ENCODE measurements around the gene NDRG4. TPM values are rescaled to one million over a fixed set of nuclear protein-coding genes. Genes with fewer than 3 reads are reported as not detected.

NDRG4 gene
- total and polyA plus RNA-seq, 2 experiments from 2014 or later: 16.3 to 32.1 TPM

- no peak overlapping the region for H2AFZ ChIP-seq
These were observed 8.2 kb downstream of the NDRG4 start for GRCh38 chr16:58507963-58508670.

More at GRCh38 chr16:58507963-58508670, 8.2 kb downstream of the NDRG4 start:
- H3K36me3 ChIP-seq (ENCODE audit: insufficient read depth): no peaks in the 10 kb centered on the region
- H3K27ac ChIP-seq (ENCODE audit: low read depth): no peak overlapping the region
- Mint-ChIP-seq H3K4me3 (no peak overlapping the region), H3K36me3 (ENCODE audit: low read depth) (peaks cover 10% of the 10 kb centered on the region; the same call in 1 of the 3 replicates), H3K27ac (no peak overlapping the region), H3K9me3 (no peaks in the 10 kb centered on the region; the same call in 2 of the 3 replicates), H3K4me1 (peaks cover 31% of the 10 kb centered on the region), H3K27me3 (ENCODE audit: insufficient read depth, low read depth, poor library complexity) (peaks cover 20% of the 10 kb centered on the region)
- no peak overlapping the region for H3K4me2 ChIP-seq
- H3K27me3 ChIP-seq (ENCODE audit: insufficient read depth): no peaks in the 10 kb centered on the region
- H3K4me1 ChIP-seq (ENCODE audit: insufficient read depth): peaks cover 3% of the 10 kb centered on the region; the same call in 1 of the 2 replicates
- ATAC-seq: no peak
- no peak overlapping the region for H3K4me3 ChIP-seq
- no peak for DNase-seq (ENCODE audit: low spot score)
- H3K9me2 ChIP-seq (ENCODE audit: insufficient read depth): no peaks in the 10 kb centered on the region
- H3K79me2 ChIP-seq (replicated peaks; ENCODE audit: insufficient read depth): no peaks in the 10 kb centered on the region
- 0 out of 2 replicates have a peak, but pooled peaks cover 3% of the 10 kb centered on the region for H4K20me1 ChIP-seq (replicated peaks; ENCODE audit: insufficient read depth)
- H3F3A ChIP-seq (replicated peaks; ENCODE audit: low read depth): 0 out of 2 replicates have a peak, but pooled peaks cover 4% of the 10 kb centered on the region
- no peak for TF ChIP-seq POLR2AphosphoS5 (IDR thresholded peaks at IDR 0.05; ENCODE audit: low read depth)
- TF ChIP-seq CREB1 (CRISPR knock-in tag; IDR thresholded peaks at IDR 0.05; ENCODE audit: low read depth): no peak
- TF ChIP-seq EZH2phosphoT487 (IDR thresholded peaks at IDR 0.05; ENCODE audit: unreplicated experiment): no peak
- TF ChIP-seq STAT1 (IDR thresholded peaks at IDR 0.05; ENCODE audit: unreplicated experiment): no peak
- no peak for TF ChIP-seq REST (IDR thresholded peaks at IDR 0.05; ENCODE audit: unreplicated experiment)
- no peak for TF ChIP-seq ETS1 (IDR thresholded peaks at IDR 0.05)
- TF ChIP-seq EZH2 (IDR thresholded peaks at IDR 0.05; ENCODE audit: low read depth, unreplicated experiment): no peak
- no peak for TF ChIP-seq ZNF114 (CRISPR knock-in tag; IDR thresholded peaks at IDR 0.05)
- TF ChIP-seq ZNF462 (CRISPR knock-in tag; IDR thresholded peaks at IDR 0.05): no peak
- no peak for TF ChIP-seq NANOG (IDR thresholded peaks at IDR 0.05; ENCODE audit: borderline replicate concordance)
- TF ChIP-seq CTCF (conservative IDR thresholded peaks at IDR 0.05; ENCODE audit: low read depth in 2 of 2): no peak
- no peak for TF ChIP-seq ZNF331 (CRISPR knock-in tag; IDR thresholded peaks at IDR 0.05; ENCODE audit: low read depth)
- no peak for TF ChIP-seq JUNB (IDR thresholded peaks at IDR 0.05; ENCODE audit: unreplicated experiment)
